NT2/D1 (cell line): ENCODE measurements around the gene GPNMB.

ENCODE experiments used
- YY1 ChIP-seq: IDR thresholded peaks from 2 replicates; pipeline ENCODE4 v1.6.1; 2011; ENCODE audit not compliant: insufficient read length, insufficient read depth
- ZNF274 ChIP-seq: IDR thresholded peaks from 2 replicates; pipeline ENCODE4 v1.6.1; 2011; ENCODE audit warnings: mild to moderate bottlenecking, low read depth, low read length

DNA sequence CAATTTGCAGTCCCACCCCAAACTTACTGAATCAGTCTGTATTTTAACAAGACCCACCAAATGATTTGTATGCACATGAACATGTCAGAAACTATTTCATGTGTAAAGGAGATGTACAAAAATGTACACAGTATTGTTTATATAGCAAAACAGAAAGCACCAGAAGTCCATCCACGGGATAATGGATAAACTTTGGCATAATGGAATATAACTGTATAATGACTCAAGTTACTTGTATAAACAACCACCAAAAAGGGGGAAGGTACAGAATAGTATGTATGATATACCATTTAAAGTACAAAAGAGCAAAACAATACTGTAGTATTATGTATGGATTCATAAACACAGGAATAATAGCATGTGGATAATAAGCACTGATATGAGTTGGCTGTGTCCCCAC is 42.3 kb upstream of the GPNMB start:
- TF ChIP-seq ZNF274 (no peak), YY1 (no peak)
